Cardiac fibroblast (primary cell): ENCODE results near the gene FZR1.

ENCODE experiments used
- DNase-seq, 2 donors: peaks; one replicate each; pipeline versions ENCODE4 v3.0.0 to v3.0.0-alpha.2; 2010; ENCODE audit warnings: low read depth in 2 of 2
- H3K4me3 ChIP-seq, 2 donors: replicated peaks in 1 of 2; 1 replicate in 1 of 2; 2 replicates in 1 of 2; pipeline ENCODE4 v1.5.1; 2011; ENCODE audit warnings: low read depth in 2 of 2, low read length in 2 of 2, mild to moderate bottlenecking in 2 of 2, moderate library complexity in 1 of 2
- TF ChIP-seq, protein P1 (sequence below): IDR thresholded peaks from one replicate; pipeline ENCODE4 v1.5.1; 2011; ENCODE audit warnings: low read depth, mild to moderate bottlenecking, low read length, inconsistent platforms

The FZR1 gene

DNA sequence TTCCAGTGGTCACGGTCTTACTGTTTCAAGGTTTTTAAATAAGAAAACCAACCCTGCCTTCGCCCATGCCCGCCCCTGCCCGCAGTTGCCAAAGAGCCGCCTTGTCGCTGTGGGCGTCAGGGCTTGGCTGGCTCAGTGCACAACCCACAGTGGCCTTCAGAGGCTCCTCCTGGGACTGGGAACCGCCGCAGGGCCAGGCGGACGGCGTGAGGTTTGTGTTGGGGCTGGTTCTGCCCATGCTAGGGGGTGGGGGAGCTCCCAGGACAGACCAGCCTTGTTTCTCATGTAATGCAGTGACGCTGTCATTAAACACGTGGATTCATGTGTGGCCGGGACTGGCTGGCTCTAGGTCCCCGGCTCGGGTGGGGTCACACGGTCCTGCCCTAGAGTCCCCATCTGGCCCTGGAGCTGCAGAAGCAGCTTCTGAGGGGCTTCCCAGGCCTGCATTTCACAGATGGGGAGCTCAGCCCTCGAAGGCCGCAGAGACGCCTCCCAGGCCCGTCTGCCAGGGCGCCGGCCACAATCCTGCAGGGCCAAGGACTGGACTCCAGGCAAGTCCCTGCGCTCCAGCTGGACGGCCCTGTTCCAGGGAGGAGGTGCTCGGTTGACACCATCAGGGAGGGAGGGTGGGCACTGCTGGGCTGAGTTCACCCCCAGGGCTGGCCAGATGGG lies 30.5 kb downstream of the FZR1 start:
- TF ChIP-seq, protein P1, sequence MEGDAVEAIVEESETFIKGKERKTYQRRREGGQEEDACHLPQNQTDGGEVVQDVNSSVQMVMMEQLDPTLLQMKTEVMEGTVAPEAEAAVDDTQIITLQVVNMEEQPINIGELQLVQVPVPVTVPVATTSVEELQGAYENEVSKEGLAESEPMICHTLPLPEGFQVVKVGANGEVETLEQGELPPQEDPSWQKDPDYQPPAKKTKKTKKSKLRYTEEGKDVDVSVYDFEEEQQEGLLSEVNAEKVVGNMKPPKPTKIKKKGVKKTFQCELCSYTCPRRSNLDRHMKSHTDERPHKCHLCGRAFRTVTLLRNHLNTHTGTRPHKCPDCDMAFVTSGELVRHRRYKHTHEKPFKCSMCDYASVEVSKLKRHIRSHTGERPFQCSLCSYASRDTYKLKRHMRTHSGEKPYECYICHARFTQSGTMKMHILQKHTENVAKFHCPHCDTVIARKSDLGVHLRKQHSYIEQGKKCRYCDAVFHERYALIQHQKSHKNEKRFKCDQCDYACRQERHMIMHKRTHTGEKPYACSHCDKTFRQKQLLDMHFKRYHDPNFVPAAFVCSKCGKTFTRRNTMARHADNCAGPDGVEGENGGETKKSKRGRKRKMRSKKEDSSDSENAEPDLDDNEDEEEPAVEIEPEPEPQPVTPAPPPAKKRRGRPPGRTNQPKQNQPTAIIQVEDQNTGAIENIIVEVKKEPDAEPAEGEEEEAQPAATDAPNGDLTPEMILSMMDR, result no peak
- DNase-seq, result no peak
- no peak overlapping the region for H3K4me3 ChIP-seq

GRCh38 chr19:3537101-3537437 lies 31.0 kb downstream of the FZR1 start:
- DNase-seq, result no peak
- no peak overlapping the region for H3K4me3 ChIP-seq
- TF ChIP-seq, protein P1, result no peak

DNA sequence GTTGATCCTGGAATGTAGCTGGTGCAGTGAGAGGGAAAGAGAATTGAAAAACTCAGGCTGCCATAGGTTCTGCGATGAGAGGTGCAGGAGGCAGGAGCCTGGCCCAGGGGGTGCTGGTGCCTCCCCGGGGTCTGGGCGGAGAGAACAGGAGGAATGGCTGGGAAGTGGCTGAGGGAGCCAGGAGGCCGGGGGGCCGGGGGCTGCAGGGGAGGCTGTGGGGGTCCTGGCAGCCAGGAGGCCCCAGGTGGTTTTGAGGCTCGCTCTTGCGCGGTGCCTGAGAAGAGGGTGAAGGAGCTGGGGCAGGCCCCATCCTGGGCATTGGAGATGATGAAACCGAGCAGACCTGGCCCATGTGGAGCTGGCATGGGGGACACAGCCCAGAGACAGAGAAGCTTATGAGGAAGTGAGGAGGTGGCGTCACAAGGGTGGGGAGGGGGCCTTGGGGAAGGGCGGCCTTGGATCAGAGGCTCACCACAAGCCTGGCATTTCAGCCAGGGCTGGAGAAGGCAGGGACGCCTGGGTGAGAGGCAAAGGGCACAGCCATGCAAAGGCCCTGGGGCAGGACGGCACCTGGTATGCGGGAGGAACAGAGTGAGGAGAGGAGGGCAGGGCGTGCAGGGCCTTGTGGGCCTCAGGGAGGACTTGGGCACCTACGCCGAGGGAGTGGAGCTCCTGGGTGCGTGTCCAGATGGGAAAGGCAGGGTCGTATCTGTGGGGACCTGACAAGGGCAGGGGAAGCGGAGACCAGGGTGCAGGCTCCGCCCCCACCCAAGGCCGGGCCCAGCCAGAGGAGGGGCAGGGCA lies 31.5 kb downstream of the FZR1 start:
- TF ChIP-seq, protein P1, result no peak
- no peak overlapping the region for H3K4me3 ChIP-seq
- DNase-seq, result no peak

- TF ChIP-seq, protein P1, result no peak
- no peak for DNase-seq
- H3K4me3 ChIP-seq, result no peak overlapping the region
Observed at GRCh38 chr19:3538258-3538929, 32.3 kb downstream of the FZR1 start.

DNA sequence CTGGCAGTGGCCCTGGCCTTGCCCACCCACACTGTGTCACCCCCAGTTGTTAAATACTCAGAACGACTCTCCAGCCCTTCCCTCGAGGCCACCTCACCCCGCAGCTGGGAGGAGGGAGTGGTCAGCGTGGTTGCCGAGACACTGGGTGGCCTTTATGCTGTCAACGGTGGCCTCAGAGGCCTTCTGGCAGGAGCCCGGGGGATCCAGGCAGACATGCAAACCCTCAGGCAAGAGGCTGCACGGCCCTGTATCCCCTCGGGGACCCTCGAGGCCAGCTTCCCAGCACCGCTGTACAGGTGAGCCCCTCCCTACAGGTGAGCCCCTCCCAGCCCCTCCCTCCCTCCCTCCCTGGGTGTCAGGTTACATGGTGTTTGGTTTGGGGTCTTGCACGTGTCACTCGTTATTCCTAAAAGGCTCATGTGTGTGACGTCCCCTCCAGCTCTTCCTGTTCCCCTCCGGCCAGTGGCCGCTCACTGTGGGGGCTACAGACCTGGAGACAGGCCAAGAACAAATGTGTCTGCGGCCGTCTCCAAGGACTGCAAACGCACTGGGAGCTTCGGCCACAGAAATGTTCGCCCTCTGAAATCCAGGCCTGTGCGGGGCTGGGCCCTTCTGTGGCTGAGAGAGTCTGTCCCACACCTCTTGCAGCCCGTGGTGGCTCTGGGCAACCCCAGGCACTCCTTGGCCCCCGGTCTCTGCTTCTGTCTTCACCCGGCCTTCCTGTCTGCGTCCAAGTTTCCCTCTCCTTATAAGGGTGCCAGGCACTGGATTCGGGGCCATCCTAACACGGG lies 33.0 kb downstream of the FZR1 start, which contains the start of gene TEKTIP1:
Gene TEKTIP1, plus strand, starts transcription at position 210 of the 791 bp plus-strand sequence. Its CDS starts 4 bp downstream, at position 214.
- TF ChIP-seq, protein P1, result no peak
- no peak for DNase-seq
- no peak within 1 kb of the TSS for H3K4me3 ChIP-seq

GRCh38 chr19:3539756-3540118 lies 33.6 kb downstream of the FZR1 start:
- no peak for DNase-seq
- TF ChIP-seq, protein P1, result no peak
- no peak overlapping the region for H3K4me3 ChIP-seq
